ENCODE data around the gene LGALS14.
"Not testable (repeated sequence)": the region's sequence is repeated elsewhere in the genome, so short reads cannot be mapped to it uniquely, and the experiment has no call there.

The LGALS14 gene

DNA sequence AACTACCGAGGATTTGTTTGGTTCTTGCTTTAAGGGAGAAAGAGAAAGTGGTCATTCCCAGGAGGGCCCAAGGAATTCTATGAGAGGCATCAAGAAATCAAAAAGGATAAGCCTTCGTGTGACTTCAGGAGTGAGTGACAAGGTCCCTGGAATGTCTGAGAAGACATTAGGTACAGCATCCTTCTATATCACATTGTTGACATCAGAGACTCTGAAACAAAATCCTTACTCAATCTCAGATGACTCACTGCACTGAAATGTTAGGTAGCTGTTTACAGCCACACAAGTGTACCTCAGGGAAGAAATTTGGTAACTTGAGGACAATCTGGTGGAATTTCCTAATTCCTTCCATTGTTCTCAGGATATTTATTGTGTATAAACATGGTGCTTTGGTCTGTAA is 7.9 kb upstream of the LGALS14 start:
- no peaks in the 10 kb centered on the region for H3K36me3 ChIP-seq (ENCODE audit: insufficient read depth, low read length)
- H3K9me3 ChIP-seq (ENCODE audit: low read length): no peaks in the 10 kb centered on the region
- H3K27ac ChIP-seq (ENCODE audit: low read depth, low read length): no peak overlapping the region
- no peaks in the 10 kb centered on the region for H3K4me1 ChIP-seq (ENCODE audit: insufficient read depth, low read length)
- H3K4me3 ChIP-seq (ENCODE audit: low read depth in 1 of 2, low read length in 2 of 2): no peak overlapping the region
- peaks cover 0 to 3% of the 10 kb centered on the region in 2 donors for H3K27me3 ChIP-seq (ENCODE audit: control insufficient read depth in 1 of 2, insufficient read depth in 2 of 2, low read length in 2 of 2)
- no peak overlapping the region for H3K9ac ChIP-seq (ENCODE audit: low read length)

DNA sequence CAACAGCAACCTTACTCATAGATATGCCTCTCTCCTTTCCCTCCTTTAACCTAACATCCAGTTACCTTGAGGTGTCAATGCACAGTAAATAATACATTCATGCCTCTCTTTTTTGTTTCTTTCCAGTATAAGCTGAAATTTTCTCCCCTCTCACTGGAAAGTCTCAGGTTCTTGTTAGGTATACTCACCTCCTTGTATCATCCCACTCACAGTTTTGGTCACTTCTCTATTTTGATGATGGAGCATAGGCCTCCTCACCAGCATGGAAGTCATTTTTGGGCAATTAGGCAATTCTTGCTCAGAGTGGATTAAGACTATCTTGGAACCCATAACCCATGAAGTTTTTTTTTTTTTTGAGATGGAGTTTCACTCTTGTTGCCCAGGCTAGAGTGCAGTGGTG is 5.7 kb upstream of the LGALS14 start:
- H3K36me3 ChIP-seq (ENCODE audit: insufficient read depth, low read length): no peaks in the 10 kb centered on the region
- peaks cover 0 to 3% of the 10 kb centered on the region in 2 donors for H3K27me3 ChIP-seq (ENCODE audit: control insufficient read depth in 1 of 2, insufficient read depth in 2 of 2, low read length in 2 of 2)
- H3K4me3 ChIP-seq (ENCODE audit: low read depth in 1 of 2, low read length in 2 of 2): no peak overlapping the region
- no peaks in the 10 kb centered on the region for H3K4me1 ChIP-seq (ENCODE audit: insufficient read depth, low read length)
- H3K9ac ChIP-seq (ENCODE audit: low read length): no peak overlapping the region
- H3K27ac ChIP-seq (ENCODE audit: low read depth, low read length): no peak overlapping the region
- H3K9me3 ChIP-seq (ENCODE audit: low read length): no peaks in the 10 kb centered on the region

- no peak overlapping the region for H3K9ac ChIP-seq (ENCODE audit: low read length)
- no peaks in the 10 kb centered on the region for H3K9me3 ChIP-seq (ENCODE audit: low read length)
- no peaks in the 10 kb centered on the region for H3K36me3 ChIP-seq (ENCODE audit: insufficient read depth, low read length)
- no peak overlapping the region for H3K27ac ChIP-seq (ENCODE audit: low read depth, low read length)
- no peaks in the 10 kb centered on the region for H3K4me1 ChIP-seq (ENCODE audit: insufficient read depth, low read length)
- peaks cover 0 to 3% of the 10 kb centered on the region in 2 donors for H3K27me3 ChIP-seq (ENCODE audit: control insufficient read depth in 1 of 2, insufficient read depth in 2 of 2, low read length in 2 of 2)
- H3K4me3 ChIP-seq (ENCODE audit: low read depth in 1 of 2, low read length in 2 of 2): no peak overlapping the region
Observed at GRCh38 chr19:39701291-39701690, 3.0 kb upstream of the LGALS14 start.

DNA sequence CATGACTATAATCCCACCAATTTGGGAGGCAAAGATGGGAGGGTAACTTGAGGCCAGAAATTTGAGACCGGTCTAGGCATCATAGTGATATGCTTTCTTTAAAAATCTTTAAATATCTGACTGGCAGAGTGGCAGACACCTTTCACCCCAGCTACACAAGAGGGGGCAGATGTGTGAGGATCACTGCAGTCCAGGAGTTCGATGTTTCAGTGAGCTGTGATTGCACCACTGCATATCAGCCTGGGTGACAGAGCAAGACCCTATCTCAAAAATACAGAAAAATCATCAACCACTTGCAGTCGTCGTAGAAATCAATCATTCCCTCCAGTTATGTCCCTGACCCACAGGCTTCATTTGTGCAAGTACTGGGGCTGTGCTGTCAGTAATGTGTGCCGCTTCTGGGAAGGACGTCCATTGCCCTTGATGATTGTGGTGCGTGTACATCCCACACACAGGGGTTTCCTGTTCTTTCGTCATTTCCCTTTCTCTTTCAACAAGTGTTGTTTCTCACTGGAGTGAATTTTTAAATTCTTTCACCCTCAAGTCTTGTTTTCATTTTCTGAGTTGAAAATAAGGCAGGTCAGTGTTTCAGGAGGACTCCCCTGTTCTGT is 1.4 kb downstream of the LGALS14 start:
- no peaks in the 10 kb centered on the region for H3K9me3 ChIP-seq (ENCODE audit: low read length)
- H3K4me1 ChIP-seq (ENCODE audit: insufficient read depth, low read length): no peaks in the 10 kb centered on the region
- no peak overlapping the region for H3K4me3 ChIP-seq (ENCODE audit: low read depth in 1 of 2, low read length in 2 of 2)
- no peak overlapping the region for H3K9ac ChIP-seq (ENCODE audit: low read length)
- H3K27ac ChIP-seq (ENCODE audit: low read depth, low read length): no peak overlapping the region
- no peaks in the 10 kb centered on the region for H3K36me3 ChIP-seq (ENCODE audit: insufficient read depth, low read length)
- H3K27me3 ChIP-seq (ENCODE audit: control insufficient read depth in 1 of 2, insufficient read depth in 2 of 2, low read length in 2 of 2): no peaks in the 10 kb centered on the region

GRCh38 chr19:39708594-39708993 is 4.3 kb downstream of the LGALS14 start:
- Histone ChIP-seq H3K4me3 (ENCODE audit: low read depth in 1 of 2, low read length in 2 of 2) (no peak overlapping the region), H3K9ac (ENCODE audit: low read length) (no peak overlapping the region), H3K27me3 (ENCODE audit: control insufficient read depth in 1 of 2, insufficient read depth in 2 of 2, low read length in 2 of 2) (no peaks in the 10 kb centered on the region), H3K36me3 (ENCODE audit: insufficient read depth, low read length) (no peaks in the 10 kb centered on the region), H3K9me3 (ENCODE audit: low read length) (no peaks in the 10 kb centered on the region), H3K27ac (ENCODE audit: low read depth, low read length) (no peak overlapping the region), H3K4me1 (ENCODE audit: insufficient read depth, low read length) (no peaks in the 10 kb centered on the region)

DNA sequence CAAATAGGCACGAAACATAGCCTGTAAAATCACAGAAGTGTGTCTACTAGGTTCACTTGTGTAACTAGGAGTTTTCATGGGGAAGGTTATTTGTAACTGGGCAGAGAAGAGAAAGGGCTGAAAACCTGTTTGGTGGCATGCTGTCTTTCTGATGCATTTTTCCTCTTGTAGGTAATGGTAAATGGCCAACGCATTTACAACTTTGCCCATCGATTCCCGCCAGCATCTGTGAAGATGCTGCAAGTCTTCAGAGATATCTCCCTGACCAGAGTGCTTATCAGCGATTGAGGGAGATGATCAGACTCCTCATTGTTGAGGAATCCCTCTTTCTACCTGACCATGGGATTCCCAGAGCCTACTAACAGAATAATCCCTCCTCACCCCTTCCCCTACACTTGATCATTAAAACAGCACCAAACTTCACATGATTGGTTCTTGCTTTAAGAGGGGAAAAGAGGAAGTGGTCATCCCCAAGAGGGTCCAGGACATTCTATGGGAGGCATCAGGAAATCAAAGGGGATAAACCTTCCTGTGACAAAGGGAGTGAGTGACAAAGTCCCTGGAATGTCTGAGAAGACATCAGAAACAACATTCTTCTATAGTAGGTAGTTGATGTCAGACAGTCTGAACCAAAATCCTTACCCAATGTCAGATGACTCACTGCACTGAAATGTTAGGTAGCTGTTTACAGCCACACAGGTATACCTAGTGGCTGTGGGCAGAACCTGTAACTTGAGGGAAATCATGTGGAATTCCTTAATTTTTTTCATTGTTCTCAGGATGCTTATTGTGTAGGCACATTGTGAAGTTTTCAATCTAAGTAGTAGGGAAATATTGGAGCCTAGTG is 5.0 kb downstream of the LGALS14 start:
- Histone ChIP-seq H3K27ac (ENCODE audit: low read depth, low read length) (no peak overlapping the region), H3K4me1 (ENCODE audit: insufficient read depth, low read length) (no peaks in the 10 kb centered on the region), H3K9ac (ENCODE audit: low read length) (no peak overlapping the region), H3K4me3 (ENCODE audit: low read depth in 1 of 2, low read length in 2 of 2) (no peak overlapping the region), H3K36me3 (ENCODE audit: insufficient read depth, low read length) (no peaks in the 10 kb centered on the region), H3K27me3 (ENCODE audit: control insufficient read depth in 1 of 2, insufficient read depth in 2 of 2, low read length in 2 of 2) (no peaks in the 10 kb centered on the region), H3K9me3 (ENCODE audit: low read length) (no peaks in the 10 kb centered on the region)

GRCh38 chr19:39710333-39710890 is 6.1 kb downstream of the LGALS14 start:
- Histone ChIP-seq H3K36me3 (ENCODE audit: insufficient read depth, low read length) (no peaks in the 10 kb centered on the region), H3K9ac (ENCODE audit: low read length) (no peak overlapping the region), H3K27me3 (ENCODE audit: control insufficient read depth in 1 of 2, insufficient read depth in 2 of 2, low read length in 2 of 2) (no peaks in the 10 kb centered on the region), H3K27ac (ENCODE audit: low read depth, low read length) (no peak overlapping the region), H3K9me3 (ENCODE audit: low read length) (no peaks in the 10 kb centered on the region), H3K4me1 (ENCODE audit: insufficient read depth, low read length) (no peaks in the 10 kb centered on the region), H3K4me3 (ENCODE audit: low read depth in 1 of 2, low read length in 2 of 2) (no peak overlapping the region)

GRCh38 chr19:39720144-39720543 is 15.9 kb downstream of the LGALS14 start:
- not testable (repeated sequence) for H3K4me1 ChIP-seq (ENCODE audit: insufficient read depth, low read length); H3K4me3 ChIP-seq (ENCODE audit: low read depth in 1 of 2, low read length in 2 of 2); H3K9me3 ChIP-seq (ENCODE audit: low read length); H3K27ac ChIP-seq (ENCODE audit: low read depth, low read length); H3K36me3 ChIP-seq (ENCODE audit: insufficient read depth, low read length); H3K27me3 ChIP-seq (ENCODE audit: control insufficient read depth in 1 of 2, insufficient read depth in 2 of 2, low read length in 2 of 2); H3K9ac ChIP-seq (ENCODE audit: low read length)

- Histone ChIP-seq H3K4me1 (ENCODE audit: insufficient read depth, low read length) (no peaks in the 10 kb centered on the region), H3K27ac (ENCODE audit: low read depth, low read length) (no peak overlapping the region)
Observed at GRCh38 chr19:39725995-39726394, 21.7 kb downstream of the LGALS14 start.

DNA sequence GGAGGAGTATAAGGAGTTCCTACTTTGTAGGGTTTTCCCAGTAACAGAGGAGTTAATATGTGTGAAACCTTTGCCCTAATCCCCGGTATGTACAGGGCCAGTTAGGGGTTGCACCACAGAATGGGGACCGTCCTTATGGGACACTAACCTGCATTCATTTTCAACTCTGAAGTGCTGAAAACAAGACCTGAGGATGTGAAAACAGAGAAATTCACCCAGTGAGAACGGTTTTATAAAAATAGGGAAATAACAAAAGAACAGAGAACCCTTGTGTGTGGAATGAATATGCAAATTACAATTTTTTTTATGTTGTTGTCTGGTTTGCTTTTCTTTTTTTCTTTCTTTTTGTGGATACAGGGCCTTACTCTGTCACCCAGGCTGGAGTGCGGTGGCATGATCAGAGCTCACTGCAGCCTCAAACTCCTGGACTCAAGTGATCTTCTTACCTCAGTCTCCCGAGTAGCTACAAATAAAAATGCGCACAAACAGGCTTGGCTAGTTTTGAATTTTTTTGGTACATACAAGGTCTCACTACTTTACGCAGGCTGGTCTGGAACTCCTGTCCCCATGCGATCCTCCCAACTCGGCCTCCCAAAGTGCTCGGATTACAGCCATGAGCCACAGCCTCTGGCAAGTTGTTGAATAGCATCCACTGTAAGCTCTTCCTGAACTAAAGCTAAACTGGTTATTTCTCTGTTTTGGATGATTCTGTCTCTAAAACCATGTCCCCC is 23.0 kb downstream of the LGALS14 start:
- Histone ChIP-seq H3K4me3 (ENCODE audit: low read depth in 1 of 2, low read length in 2 of 2) (no peak overlapping the region), H3K36me3 (ENCODE audit: insufficient read depth, low read length) (no peaks in the 10 kb centered on the region), H3K9ac (ENCODE audit: low read length) (no peak overlapping the region)

More at GRCh38 chr19:39725995-39726394, 21.7 kb downstream of the LGALS14 start:
- no peaks in the 10 kb centered on the region for H3K27me3 ChIP-seq (ENCODE audit: control insufficient read depth in 1 of 2, insufficient read depth in 2 of 2, low read length in 2 of 2)
- no peaks in the 10 kb centered on the region for H3K9me3 ChIP-seq (ENCODE audit: low read length)
- H3K36me3 ChIP-seq (ENCODE audit: insufficient read depth, low read length): no peaks in the 10 kb centered on the region
- H3K9ac ChIP-seq (ENCODE audit: low read length): no peak overlapping the region
- no peak overlapping the region for H3K4me3 ChIP-seq (ENCODE audit: low read depth in 1 of 2, low read length in 2 of 2)

GRCh38 chr19:39728040-39728439 is 23.8 kb downstream of the LGALS14 start:
- Histone ChIP-seq H3K4me1 (ENCODE audit: insufficient read depth, low read length) (no peaks in the 10 kb centered on the region), H3K27me3 (ENCODE audit: control insufficient read depth in 1 of 2, insufficient read depth in 2 of 2, low read length in 2 of 2) (no peaks in the 10 kb centered on the region), H3K4me3 (ENCODE audit: low read depth in 1 of 2, low read length in 2 of 2) (no peak overlapping the region), H3K36me3 (ENCODE audit: insufficient read depth, low read length) (no peaks in the 10 kb centered on the region), H3K9me3 (ENCODE audit: low read length) (no peaks in the 10 kb centered on the region), H3K9ac (ENCODE audit: low read length) (no peak overlapping the region), H3K27ac (ENCODE audit: low read depth, low read length) (no peak overlapping the region)

More for the DNA sequence above, 23.0 kb downstream of the LGALS14 start:
- Histone ChIP-seq H3K27me3 (ENCODE audit: control insufficient read depth in 1 of 2, insufficient read depth in 2 of 2, low read length in 2 of 2) (no peaks in the 10 kb centered on the region), H3K4me1 (ENCODE audit: insufficient read depth, low read length) (no peaks in the 10 kb centered on the region), H3K9me3 (ENCODE audit: low read length) (no peaks in the 10 kb centered on the region), H3K27ac (ENCODE audit: low read depth, low read length) (no peak overlapping the region)
